Panc1 (cell line): ENCODE results near the gene LNX1. TPM values are rescaled to one million over a fixed set of nuclear protein-coding genes. Genes with fewer than 3 reads are reported as not detected.

Experiments used
- ATAC-seq: fragments of 200-7000 bp; cut with Tn5 transposase; 2 replicates; pipeline ENCODE4 v1.9.1; 2020; ENCODE audit warnings: mild to moderate bottlenecking, moderate library complexity
- BruUV-seq: library from RNA; stranded (reverse); fragments of 400-500 nt; replicated peaks from 2 replicates; lab custom pipeline; 2021; lab: Mats Ljungman, UMichigan
- CTCF ChIA-PET: fragments of 300-600 bp; sonication (Branson Sonifier 250); formaldehyde crosslinking; loops from one replicate; lab custom pipeline; 2022; ENCODE audit warnings: antibody characterized with exemption; lab: Charles Lee
- POLR2A ChIA-PET: fragments of 300-600 bp; sonication (Branson Sonifier 250); formaldehyde crosslinking; loops from one replicate; lab custom pipeline; 2022; ENCODE audit warnings: antibody characterized with exemption; lab: Charles Lee
- DNase-seq: peaks from one replicate; pipeline ENCODE4 v3.0.0-alpha.2; 2010; ENCODE audit warnings: low read depth, low spot score
- H3K27ac ChIP-seq: 2 replicates; pipeline ENCODE4 v1.5.1; 2011; ENCODE audit warnings: mild to moderate bottlenecking, low read length, inconsistent platforms
- H3K27me3 ChIP-seq: fragments of 200-500 bp; sonication (Bioruptor generic); 2 replicates; pipeline ENCODE4 v1.6.0; 2014; ENCODE audit warnings: low read length, inconsistent platforms; ENCODE audit not compliant: control insufficient read depth, insufficient read depth
- H3K36me3 ChIP-seq: fragments of 200-500 bp; sonication (Bioruptor generic); 2 replicates; pipeline ENCODE4 v1.5.1; 2014; ENCODE audit warnings: inconsistent platforms, mild to moderate bottlenecking, low read length, moderate library complexity; ENCODE audit not compliant: control insufficient read depth, insufficient read depth
- H3K4me1 ChIP-seq: 2 replicates; pipeline ENCODE4 v1.5.1; 2011; ENCODE audit warnings: inconsistent platforms, mild to moderate bottlenecking, low read length, moderate library complexity; ENCODE audit not compliant: control insufficient read depth, insufficient read depth
- H3K4me3 ChIP-seq, 2 experiments: 2 replicates each; pipeline ENCODE4 v1.5.1; 2011 to 2012; ENCODE audit warnings: low read depth in 2 of 2, low read length in 2 of 2, mild to moderate bottlenecking in 2 of 2, inconsistent platforms in 1 of 2, moderate library complexity in 1 of 2
- H3K9me3 ChIP-seq: fragments of 200-500 bp; sonication (Bioruptor generic); 2 replicates; pipeline ENCODE4 v1.5.1; 2014; ENCODE audit warnings: low read depth, mild to moderate bottlenecking, inconsistent platforms, low read length, moderate library complexity; ENCODE audit not compliant: control insufficient read depth, insufficient read depth
- POLR2AphosphoS5 ChIP-seq: IDR thresholded peaks from 2 replicates; pipeline ENCODE4 v1.6.1; 2012; ENCODE audit warnings: mild to moderate bottlenecking, low read depth, low read length, moderate library complexity
- SIN3A ChIP-seq: IDR thresholded peaks from 2 replicates; pipeline ENCODE4 v1.6.1; 2012; ENCODE audit warnings: low read depth, mild to moderate bottlenecking, low read length, moderate library complexity, borderline replicate concordance; ENCODE audit not compliant: insufficient read depth
- TCF7L2 ChIP-seq: IDR thresholded peaks from 2 replicates; pipeline ENCODE4 v1.6.1; 2011; ENCODE audit warnings: mild to moderate bottlenecking, low read depth, low read length, inconsistent platforms
- in situ Hi-C: cut with HindIII; loops from 2 replicates; pipeline ENCODE4 v1.10.0; 2016; ENCODE audit warnings: low sequenced_read_pairs, low pct_unique_long_range_greater_than_20kb
- intact Hi-C: fragments of 100-400 bp; cut with micrococcal nuclease; formaldehyde crosslinking; loops from one replicate; pipeline ENCODE4 v1.10.0; 2022; ENCODE audit not compliant: unreplicated experiment
- total RNA-seq: library from RNA; stranded (reverse); gene quantifications from one replicate; pipeline ENCODE4 v1.2.1, GENCODE V29; 2021; ENCODE audit not compliant: unreplicated experiment
- TF ChIP-seq, protein P1 (sequence below): fragments of 450-650 bp; IDR thresholded peaks from 2 replicates; pipeline ENCODE4 v1.5.1; 2017; ENCODE audit warnings: mild to moderate bottlenecking
- TF ChIP-seq, protein P2 (sequence below), 2 experiments: IDR thresholded peaks; 2 replicates each; pipeline ENCODE4 v1.6.1; 2011 to 2012; ENCODE audit warnings: low read depth in 2 of 2, control low read depth in 1 of 2, low read length in 1 of 2, mild to moderate bottlenecking in 1 of 2, moderate library complexity in 1 of 2; ENCODE audit not compliant: insufficient read depth in 1 of 2

LNX1 gene
- total RNA-seq, 1 experiment from 2014 or later, result 0.18 TPM

DNA sequence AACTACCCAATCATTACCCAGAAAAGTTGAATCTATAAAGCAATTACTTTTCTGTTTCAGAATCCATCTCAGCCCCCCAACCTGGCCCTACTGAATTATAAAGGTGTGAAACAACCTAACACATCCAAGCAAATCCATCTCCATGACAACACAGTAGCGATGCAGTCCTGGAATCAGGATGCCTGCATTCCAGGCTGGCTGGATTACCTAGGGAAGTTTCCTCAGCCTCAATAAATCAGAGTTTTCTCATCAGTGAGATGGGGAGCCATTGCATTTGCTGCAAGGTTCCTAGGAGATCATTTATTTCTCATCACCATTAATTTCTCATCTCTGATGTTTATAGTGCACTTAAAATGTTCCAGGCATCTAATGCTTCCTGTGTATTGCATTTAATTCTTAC, 46.0 kb downstream of the LNX1 start:
- CTCF ChIA-PET, result no interaction called here

DNA sequence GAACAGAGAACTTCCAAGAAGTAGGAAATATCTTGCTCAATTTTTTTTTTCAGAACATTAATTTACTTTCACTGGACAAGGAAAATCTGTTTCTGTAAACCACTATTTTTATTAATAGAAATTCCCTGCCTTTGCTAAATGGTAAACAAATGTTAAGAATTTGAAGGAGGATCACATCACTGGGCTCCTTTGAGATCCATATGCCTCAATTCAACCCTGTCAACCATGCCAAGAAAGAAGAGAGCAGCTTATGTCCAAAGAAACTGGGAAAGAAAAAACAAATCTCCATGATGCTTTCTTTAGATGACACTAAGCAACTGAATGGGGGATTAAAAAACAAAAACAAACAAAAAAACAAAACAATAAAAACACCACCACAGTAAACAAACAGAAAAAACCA, 47.7 kb downstream of the LNX1 start:
- BruUV-seq, result no TSS peak
- ATAC-seq (no peak), DNase-seq (no peak)
- Histone ChIP-seq H3K36me3 (no peaks in the 10 kb centered on the region), H3K9me3 (no peaks in the 10 kb centered on the region), H3K27me3 (no peaks in the 10 kb centered on the region), H3K4me1 (no peaks in the 10 kb centered on the region), H3K4me3 (no peak overlapping the region), H3K27ac (no peak overlapping the region)
- in situ Hi-C loops, result no loop called here
- ChIA-PET POLR2A (no interaction called here), CTCF (no interaction called here)
- TF ChIP-seq TCF7L2 (no peak), POLR2AphosphoS5 (no peak), SIN3A (no peak)
- TF ChIP-seq, protein P1, sequence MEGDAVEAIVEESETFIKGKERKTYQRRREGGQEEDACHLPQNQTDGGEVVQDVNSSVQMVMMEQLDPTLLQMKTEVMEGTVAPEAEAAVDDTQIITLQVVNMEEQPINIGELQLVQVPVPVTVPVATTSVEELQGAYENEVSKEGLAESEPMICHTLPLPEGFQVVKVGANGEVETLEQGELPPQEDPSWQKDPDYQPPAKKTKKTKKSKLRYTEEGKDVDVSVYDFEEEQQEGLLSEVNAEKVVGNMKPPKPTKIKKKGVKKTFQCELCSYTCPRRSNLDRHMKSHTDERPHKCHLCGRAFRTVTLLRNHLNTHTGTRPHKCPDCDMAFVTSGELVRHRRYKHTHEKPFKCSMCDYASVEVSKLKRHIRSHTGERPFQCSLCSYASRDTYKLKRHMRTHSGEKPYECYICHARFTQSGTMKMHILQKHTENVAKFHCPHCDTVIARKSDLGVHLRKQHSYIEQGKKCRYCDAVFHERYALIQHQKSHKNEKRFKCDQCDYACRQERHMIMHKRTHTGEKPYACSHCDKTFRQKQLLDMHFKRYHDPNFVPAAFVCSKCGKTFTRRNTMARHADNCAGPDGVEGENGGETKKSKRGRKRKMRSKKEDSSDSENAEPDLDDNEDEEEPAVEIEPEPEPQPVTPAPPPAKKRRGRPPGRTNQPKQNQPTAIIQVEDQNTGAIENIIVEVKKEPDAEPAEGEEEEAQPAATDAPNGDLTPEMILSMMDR, result no peak
- TF ChIP-seq, protein P2, sequence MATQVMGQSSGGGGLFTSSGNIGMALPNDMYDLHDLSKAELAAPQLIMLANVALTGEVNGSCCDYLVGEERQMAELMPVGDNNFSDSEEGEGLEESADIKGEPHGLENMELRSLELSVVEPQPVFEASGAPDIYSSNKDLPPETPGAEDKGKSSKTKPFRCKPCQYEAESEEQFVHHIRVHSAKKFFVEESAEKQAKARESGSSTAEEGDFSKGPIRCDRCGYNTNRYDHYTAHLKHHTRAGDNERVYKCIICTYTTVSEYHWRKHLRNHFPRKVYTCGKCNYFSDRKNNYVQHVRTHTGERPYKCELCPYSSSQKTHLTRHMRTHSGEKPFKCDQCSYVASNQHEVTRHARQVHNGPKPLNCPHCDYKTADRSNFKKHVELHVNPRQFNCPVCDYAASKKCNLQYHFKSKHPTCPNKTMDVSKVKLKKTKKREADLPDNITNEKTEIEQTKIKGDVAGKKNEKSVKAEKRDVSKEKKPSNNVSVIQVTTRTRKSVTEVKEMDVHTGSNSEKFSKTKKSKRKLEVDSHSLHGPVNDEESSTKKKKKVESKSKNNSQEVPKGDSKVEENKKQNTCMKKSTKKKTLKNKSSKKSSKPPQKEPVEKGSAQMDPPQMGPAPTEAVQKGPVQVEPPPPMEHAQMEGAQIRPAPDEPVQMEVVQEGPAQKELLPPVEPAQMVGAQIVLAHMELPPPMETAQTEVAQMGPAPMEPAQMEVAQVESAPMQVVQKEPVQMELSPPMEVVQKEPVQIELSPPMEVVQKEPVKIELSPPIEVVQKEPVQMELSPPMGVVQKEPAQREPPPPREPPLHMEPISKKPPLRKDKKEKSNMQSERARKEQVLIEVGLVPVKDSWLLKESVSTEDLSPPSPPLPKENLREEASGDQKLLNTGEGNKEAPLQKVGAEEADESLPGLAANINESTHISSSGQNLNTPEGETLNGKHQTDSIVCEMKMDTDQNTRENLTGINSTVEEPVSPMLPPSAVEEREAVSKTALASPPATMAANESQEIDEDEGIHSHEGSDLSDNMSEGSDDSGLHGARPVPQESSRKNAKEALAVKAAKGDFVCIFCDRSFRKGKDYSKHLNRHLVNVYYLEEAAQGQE (IDR thresholded peaks at IDR 0.05; ENCODE audit: insufficient read depth in 1 of 2, low read depth in 2 of 2, low read length in 1 of 2), result no peak
- intact Hi-C loops, result no loop called here

More for the DNA sequence above, 46.0 kb downstream of the LNX1 start:
- Histone ChIP-seq H3K4me3 (no peak overlapping the region), H3K27me3 (no peaks in the 10 kb centered on the region), H3K9me3 (no peaks in the 10 kb centered on the region), H3K36me3 (no peaks in the 10 kb centered on the region), H3K27ac (no peak overlapping the region), H3K4me1 (no peaks in the 10 kb centered on the region)
- POLR2A ChIA-PET, result no interaction called here
- BruUV-seq, result no TSS peak
- in situ Hi-C loops, result no loop called here
- ATAC-seq (no peak), DNase-seq (no peak)
- no peak for TF ChIP-seq TCF7L2
- TF ChIP-seq, protein P2 (IDR thresholded peaks at IDR 0.05; ENCODE audit: insufficient read depth in 1 of 2, low read depth in 2 of 2, low read length in 1 of 2), result no peak
- TF ChIP-seq, protein P1, result no peak
- TF ChIP-seq POLR2AphosphoS5, result no peak
- no peak for TF ChIP-seq SIN3A
- intact Hi-C loops, result no loop called here
